NCI-H1930 (cell line): ENCODE data around the gene NRSN2.
"Not testable (repeated sequence)": the region's sequence is repeated elsewhere in the genome, so short reads cannot be mapped to it uniquely, and the experiment has no call there.

Experiments used
- DNase-seq, 2 experiments: peaks; one replicate each; lab custom pipeline; 2025; lab: John Stamatoyannopoulos, UW

Gene NRSN2

DNA sequence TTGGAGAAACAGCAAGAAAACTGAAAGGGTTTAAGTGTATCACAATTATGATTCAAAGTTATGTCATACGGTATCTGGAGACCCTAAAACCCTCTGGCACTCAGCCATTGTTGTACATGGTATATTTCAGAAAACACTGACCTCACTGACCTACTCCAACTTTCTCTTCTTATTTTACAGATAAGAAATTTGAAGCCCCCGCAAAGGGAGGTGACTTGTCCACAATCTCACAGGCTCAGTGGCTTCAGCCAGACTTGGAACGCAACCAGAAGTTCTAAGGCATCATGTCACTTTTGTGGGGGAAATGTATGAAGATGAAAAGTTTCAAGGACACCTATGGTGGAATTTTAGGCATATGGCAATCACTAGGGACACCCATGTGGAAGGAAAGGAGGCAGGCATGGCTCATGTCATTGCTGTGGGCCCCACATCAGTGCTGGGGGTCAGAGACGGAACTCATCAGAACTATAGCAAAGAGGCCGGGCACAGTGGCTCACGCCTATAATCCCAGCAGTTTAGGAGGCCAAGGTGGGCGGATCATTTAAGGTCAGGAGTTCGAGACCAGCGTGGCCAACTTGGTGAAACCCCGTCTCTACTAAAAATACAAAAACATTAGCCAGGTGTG lies 28.5 kb downstream of the NRSN2 start:
- no peak for DNase-seq

DNA sequence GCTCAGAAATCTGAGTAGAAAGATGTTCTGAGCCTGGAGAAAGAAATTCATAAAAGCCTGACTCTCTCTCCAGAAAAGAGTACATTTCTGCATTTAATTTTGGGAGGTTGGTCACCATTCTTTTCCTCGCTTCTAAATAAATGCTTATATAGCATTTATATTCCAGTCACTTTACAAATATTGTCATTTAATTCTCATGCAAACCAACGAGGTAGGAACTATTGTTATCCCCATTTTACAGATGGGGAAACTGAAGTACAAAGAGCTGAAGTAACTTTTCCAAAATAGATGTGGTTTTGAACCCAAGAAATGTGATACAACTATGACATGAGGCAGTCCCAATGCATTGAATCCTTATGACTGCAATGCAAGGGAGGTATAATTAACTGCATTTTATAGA lies 29.2 kb downstream of the NRSN2 start:
- no peak for DNase-seq

DNA sequence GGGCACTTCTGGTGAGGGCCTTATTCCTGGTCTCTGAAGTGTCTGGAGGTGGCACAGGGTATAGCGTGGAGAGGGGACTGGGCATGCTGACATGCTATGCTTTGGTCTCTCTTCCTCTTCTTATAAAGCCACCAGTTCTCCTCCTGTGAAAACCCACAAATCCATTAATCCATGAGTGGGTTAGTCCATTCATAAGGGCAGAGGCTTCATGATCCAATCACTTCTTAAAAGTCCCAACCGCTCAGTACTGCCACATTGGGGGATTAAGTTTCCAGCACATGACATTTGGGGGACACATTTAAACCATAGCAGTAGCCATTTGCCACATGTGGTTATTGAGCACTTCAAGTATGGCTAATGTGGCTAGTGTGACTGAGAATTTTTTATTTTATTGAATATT lies 29.8 kb downstream of the NRSN2 start:
- no peak for DNase-seq

DNA sequence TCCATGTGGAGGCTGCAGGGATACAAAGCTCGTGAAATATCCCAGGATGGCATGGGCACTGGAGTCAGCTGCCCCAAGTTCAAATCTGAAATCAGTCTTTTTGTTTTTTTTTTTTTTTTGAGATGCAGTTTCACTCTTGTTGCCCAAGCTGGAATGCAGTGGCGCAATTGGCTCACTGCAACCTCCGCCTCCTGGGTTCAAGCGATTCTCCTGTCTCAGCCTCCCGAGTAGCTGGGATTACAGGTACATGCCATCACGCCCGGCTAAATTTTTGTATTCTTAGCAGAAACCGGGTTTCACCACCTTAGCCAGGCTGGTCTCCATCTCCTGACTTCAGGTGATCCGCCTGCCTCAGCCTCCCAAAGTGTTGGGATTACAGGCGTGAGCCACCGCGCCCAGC lies 30.7 kb downstream of the NRSN2 start:
- DNase-seq = not testable (repeated sequence)

DNA sequence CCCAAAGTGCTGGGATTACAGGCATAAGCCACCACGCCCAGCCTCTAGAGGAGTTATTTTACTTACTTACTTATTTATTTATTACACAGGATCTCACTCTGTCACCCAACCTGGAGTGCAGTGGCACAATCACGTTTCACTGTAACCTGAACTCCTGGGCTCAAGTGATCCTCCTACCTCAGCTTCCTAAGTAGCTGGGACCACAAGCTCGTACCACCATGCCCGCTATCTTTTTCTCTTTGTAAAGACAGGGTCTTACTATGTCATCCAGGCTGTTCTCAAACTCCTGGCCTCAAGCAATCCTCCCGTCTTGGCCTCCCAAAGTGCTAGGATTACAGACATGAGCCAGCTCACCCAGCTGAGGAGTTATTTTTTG lies 32.0 kb downstream of the NRSN2 start:
- DNase-seq = no peak

DNA sequence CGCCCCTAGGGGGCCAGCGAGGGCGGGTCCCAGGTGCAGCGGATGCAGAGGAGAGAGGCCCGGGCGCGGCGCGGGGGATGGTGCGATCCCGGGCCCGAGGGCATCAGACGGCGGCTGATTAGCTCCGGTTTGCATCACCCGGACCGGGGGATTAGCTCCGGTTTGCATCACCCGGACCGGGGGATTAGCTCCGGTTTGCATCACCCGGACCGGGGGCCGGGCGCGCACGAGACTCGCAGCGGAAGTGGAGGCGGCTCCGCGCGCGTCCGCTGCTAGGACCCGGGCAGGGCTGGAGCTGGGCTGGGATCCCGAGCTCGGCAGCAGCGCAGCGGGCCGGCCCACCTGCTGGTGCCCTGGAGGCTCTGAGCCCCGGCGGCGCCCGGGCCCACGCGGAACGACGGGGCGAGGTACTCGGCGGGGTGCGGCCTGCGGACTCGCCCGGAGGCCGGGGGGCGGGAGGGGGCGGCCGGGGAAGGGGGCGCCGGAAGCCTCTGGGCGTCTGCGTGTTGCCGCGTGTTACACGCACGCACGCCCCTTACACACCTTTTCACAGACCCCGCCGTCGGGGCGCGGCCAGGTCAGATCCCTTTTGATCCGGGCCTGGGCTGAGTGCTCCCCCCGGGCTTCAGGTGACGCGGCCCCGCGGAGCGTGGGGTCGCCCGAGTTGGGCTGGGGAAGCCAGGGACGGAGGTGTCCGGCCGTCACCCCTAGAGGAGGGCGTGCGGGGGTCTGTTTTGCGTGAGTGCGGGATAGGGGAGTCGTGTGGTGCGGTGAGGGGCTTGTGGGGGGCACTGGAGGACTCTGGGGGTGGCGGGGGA lies 34.1 kb downstream of the NRSN2 start:
- peak; percentile 53 to 61 for DNase-seq

DNA sequence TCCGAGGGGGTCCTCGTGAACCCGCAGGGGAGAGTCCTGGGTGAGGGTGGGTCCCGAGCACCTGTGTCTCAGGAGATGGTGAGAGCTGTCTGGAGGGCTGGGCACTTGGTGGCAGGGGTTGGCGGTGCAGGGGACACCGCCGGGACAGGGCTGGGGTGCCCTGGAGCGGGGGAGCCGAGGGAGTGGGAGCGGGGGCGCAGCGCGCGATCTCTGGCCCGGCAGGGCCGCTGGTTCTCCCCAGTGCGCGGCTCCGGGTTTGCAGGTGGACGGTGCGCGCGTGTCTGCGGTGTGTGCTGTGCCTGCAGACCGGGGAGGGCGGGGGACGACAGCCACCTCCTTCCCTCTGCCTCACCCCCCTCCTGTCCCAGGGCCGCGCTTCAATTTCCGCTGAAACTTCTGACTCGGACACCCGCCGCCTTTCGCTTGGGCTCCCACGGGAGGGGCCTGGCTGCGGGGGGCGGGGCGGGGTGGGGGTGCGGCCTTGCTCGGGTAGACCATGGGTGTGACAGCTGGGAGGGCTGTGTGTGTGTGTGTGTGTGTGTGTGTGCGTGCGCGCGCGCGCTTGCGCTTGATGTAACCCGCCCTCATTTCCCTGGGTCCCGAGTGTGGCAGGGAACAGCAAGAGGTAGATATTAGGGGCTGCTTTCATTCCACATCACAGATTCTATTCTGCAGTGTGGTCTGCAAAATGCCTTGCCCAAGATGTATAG lies 34.8 kb downstream of the NRSN2 start:
- DNase-seq = peak in 1 of 2 experiments; percentile 15

DNA sequence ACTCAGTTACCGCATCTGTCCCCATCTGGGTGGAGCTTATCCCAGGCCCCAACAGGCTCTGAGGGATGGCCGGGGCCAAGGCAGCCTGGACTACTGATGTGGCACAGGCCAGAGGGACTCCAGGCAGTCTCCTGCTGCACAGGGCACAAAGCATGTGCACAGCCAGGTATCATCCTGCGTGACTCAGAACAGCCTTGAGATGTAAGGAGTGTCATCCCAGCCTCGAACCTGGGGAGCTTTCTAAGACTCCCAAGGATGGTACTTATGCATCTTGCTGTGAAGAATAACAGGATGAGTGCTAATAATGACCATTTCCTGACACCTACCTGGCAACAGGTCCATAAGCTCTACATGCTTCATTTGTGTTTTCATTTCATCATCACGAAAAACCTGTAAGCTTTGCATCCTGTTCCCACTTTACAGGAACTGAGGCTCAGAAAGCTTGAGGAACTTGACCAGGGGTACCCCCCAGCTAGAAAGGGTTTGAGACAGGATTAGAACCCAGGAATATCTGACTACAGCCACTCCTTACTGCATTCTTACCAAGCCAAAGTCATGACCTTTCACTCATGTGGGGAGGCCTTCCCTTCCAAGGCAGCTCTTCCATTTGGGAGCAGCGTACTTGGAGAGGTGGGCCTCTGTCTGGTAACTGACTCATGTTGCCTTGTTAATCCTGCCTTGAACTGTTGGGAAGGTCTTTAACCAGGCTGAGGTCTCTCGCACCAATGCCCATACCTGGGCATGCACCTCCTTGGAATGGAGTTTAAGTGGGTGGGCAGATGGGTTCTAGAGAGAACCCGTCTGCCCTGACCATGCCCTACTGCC lies 35.6 kb downstream of the NRSN2 start:
- no peak for DNase-seq

DNA sequence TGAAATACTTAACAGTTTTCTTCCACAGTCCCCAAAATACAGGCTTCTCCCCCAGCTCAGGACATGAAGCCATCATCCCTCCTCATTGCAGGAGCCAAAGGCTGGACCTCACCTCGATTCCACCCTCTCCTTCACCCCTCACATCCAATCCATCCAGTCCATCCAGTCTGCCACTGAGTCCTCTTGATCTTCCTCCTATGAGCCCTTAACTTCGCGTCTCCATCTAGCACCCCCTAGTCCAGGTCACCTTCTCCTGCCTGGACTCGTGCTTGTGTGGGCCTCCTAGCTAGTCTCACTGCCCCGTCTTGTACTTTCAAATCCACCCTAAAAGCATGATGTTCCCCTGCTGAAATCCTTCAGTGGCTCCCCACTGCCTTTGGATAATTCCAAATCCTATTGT lies 37.0 kb downstream of the NRSN2 start:
- DNase-seq = no peak

DNA sequence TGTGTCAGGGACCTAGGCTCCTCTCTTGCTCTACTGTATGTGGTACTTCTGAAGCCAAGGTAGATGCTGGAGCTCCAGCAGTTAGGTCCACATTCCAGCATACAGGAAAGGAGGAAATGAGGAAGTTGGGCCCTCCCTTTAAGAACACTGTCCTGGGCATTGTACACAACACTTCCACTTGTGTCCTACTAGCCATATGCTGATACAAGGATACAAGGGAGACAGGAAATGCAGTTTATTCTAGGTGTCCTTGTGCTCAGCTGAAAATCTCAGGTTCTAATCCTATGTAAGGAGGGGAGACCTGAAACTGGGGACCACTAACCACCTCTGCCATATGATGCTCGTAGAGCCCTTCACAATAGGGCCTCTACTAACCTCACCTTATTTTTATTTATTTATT lies 37.8 kb downstream of the NRSN2 start:
- no peak for DNase-seq

DNA sequence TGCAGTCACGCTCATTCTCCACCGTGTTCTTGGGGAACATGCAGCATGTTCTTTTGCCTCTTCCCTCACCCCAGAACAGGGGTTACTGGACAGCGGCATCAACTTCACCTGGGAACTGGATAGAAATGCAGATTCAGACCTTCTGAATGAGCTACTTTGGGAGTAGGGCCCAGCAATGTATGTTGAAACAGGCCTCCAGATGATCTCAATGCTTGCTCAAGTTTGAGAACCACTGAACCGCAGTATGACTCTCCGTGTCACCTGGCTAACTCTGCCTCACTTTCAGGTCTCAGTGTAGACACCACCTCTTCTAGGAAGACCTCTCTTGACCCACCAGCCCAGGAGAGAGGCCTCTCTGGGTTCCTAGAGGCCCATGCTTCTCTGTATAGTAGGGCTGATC lies 38.5 kb downstream of the NRSN2 start:
- DNase-seq = no peak

DNA sequence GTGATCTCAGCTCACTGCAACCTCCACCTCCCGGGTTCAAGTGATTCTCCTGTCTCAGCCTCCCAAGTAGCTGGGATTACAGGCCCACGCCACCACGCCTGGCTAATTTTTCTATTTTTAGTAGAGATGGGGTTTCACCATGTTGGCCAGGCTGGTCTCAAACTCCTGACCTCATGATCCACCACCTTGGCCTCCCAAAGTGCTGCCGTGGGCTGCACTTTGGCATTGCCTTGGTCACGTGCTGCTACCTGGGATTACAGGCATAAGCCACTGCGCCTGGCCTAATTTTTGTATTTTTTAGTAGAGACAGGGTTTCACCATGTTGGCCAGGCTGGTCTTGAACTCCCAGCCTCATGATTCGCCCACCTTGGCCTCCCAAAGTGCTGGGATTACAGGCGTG lies 39.7 kb downstream of the NRSN2 start:
- DNase-seq = not testable (repeated sequence)

DNA sequence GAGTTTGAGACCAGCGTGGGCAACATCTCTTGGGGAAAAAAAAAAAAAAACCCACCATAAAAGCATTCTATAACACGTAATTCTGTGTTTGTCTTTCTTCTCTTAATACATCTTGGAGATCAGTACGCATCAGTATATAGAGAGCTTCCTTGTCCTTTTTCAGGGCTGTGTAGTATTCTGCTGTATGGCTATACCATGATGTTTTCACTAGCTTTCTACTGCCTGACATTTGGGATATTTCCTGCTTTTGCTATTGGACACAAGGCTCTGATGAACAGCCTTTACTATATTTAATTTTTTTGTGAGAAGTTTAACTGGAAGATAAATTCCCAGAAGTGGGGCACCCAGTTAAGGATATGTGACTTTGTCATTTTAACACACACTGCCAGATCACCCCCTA lies 40.6 kb downstream of the NRSN2 start:
- DNase-seq = no peak

DNA sequence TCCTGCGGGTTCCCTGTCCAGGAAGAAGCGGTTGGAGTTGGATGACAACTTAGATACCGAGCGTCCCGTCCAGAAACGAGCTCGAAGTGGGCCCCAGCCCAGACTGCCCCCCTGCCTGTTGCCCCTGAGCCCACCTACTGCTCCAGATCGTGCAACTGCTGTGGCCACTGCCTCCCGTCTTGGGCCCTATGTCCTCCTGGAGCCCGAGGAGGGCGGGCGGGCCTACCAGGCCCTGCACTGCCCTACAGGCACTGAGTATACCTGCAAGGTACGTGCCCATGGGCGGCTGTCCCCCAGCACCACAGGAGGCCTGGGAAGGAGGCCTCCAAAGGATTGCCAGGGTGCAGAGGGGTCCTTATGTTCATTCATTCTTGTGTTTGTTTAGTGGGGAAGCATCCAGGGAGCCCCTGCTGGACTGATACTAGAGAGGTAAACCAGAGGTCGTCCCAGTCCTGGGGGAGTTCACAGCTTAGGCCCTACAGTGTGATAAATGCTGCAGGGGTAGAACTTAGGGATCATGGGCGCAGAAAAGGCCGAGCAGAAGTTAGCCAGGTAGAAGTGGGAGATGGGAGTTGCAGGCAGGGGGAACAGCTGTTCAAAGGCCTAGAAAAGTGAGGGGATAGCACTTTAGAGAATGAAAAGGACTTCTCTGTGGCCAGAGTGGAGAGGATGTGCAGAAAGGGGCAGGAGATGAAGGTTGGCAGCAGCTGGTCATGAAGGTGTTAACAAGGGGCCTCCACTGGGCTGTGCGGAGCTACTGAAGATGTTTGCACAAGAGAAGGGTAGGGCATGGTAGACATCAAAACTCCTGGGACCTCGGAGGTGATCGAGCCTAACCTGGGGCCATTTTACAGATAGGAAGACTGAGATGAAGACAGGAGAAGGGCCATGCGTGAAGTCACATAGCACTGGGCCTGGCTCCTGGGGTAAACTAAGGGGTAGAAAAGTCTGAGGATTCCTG lies 41.4 kb downstream of the NRSN2 start:
- DNase-seq = no peak

DNA sequence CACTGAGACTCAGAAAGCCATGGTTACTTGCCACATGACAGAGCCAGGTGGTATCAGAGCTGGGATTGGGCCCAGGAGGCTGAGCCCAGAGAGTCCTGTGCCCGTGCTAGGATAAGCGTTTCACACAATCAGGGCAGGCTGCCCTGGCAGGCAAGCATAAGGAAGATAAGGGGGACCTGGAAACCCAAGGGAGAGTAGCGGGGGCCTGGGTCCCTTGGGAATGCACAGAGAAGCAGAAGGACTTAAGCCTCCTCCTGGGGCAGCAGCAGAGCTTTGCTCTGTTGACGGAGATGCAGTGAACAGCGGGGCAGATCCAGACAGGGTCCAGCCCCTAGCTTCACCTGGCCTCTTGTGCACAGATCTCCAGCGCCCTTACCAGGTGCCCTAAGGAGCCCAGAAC lies 42.3 kb downstream of the NRSN2 start:
- DNase-seq = no peak

DNA sequence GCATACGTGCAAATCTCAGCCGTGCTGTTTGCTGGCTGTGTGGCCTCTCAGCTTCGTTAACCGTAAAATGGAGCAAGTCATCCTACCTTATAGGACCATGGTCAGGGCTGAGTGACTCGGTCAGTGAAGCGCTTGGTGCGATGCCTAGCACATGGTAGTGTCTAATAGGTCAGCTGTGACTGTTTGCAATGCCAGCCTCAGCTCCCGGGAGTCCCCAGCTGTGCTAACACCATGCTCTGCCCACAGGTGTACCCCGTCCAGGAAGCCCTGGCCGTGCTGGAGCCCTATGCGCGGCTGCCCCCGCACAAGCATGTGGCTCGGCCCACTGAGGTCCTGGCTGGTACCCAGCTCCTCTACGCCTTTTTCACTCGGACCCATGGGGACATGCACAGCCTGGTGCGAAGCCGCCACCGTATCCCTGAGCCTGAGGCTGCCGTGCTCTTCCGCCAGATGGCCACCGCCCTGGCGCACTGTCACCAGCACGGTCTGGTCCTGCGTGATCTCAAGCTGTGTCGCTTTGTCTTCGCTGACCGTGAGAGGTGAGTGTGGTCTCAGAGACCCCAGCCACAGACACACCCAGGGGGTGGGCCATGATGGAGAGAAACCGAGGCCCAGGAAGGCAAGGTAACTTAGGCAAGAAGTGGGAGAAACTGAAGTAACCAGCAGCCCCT lies 44.3 kb downstream of the NRSN2 start:
- DNase-seq = no peak

DNA sequence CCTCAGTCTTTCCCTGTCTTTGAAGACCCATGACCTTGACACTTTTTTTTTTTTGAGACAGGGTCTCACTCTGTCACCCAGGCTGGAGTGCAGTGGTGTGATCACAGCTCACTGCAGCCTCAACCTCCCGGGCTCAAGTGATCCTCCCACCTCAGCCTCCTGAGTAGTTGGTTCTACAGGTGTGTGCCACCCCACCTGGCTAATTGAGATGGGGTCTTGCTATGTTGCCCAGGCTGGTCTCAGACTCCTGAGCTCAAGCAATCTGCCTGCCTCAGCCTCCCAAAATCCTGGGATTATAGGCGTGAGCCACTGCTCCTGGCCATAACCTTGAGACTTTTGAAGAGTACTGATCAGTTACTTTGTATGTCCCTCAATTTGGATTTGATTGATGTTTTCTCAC lies 46.4 kb downstream of the NRSN2 start:
- DNase-seq = not testable (repeated sequence)

DNA sequence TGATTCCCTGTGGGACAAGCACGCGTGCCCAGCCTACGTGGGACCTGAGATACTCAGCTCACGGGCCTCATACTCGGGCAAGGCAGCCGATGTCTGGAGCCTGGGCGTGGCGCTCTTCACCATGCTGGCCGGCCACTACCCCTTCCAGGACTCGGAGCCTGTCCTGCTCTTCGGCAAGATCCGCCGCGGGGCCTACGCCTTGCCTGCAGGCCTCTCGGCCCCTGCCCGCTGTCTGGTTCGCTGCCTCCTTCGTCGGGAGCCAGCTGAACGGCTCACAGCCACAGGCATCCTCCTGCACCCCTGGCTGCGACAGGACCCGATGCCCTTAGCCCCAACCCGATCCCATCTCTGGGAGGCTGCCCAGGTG lies 49.3 kb downstream of the NRSN2 start:
- DNase-seq = no peak

DNA sequence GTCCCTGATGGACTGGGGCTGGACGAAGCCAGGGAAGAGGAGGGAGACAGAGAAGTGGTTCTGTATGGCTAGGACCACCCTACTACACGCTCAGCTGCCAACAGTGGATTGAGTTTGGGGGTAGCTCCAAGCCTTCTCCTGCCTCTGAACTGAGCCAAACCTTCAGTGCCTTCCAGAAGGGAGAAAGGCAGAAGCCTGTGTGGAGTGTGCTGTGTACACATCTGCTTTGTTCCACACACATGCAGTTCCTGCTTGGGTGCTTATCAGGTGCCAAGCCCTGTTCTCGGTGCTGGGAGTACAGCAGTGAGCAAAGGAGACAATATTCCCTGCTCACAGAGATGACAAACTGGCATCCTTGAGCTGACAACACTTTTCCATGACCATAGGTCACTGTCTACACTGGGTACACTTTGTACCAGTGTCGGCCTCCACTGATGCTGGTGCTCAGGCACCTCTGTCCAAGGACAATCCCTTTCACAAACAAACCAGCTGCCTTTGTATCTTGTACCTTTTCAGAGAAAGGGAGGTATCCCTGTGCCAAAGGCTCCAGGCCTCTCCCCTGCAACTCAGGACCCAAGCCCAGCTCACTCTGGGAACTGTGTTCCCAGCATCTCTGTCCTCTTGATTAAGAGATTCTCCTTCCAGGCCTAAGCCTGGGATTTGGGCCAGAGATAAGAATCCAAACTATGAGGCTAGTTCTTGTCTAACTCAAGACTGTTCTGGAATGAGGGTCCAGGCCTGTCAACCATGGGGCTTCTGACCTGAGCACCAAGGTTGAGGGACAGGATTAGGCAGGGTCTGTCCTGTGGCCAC lies 49.9 kb downstream of the NRSN2 start:
- DNase-seq = no peak
